ENCODE results near the gene NRIP3. TPM values are rescaled to one million over a fixed set of nuclear protein-coding genes. Genes with fewer than 3 reads are reported as not detected.
A peak's percentile ranks its signal among the peaks of the same experiment; 100 is the strongest.

Gene NRIP3
- total and polyA plus RNA-seq, 2 donors (not counting 3 experiments of a cell fraction or from before 2014, with no cell fraction given): 3.7 to 9.9 TPM

- TF ChIP-seq POLR2A (IDR thresholded peaks at IDR 0.05; ENCODE audit: low read depth, low read length) (no peak), POLR2AphosphoS5 (IDR thresholded peaks at IDR 0.05; ENCODE audit: insufficient read depth, low read depth, low read length) (peak; percentile 47), MAX (IDR thresholded peaks at IDR 0.05; ENCODE audit: insufficient read depth, insufficient read length) (peak; percentile 8), FOS (IDR thresholded peaks at IDR 0.05; ENCODE audit: borderline replicate concordance, insufficient read depth, low read length) (peak; percentile 95), MYC (IDR thresholded peaks at IDR 0.05; ENCODE audit: low read depth, low read length) (no peak), JUN (IDR thresholded peaks at IDR 0.05; ENCODE audit: borderline replicate concordance, insufficient read depth, insufficient read length, low read depth) (peak; percentile 73), CTCF (IDR thresholded peaks at IDR 0.05; ENCODE audit: extremely low read depth in 1 of 2, insufficient read depth in 1 of 2, low read depth in 1 of 2, low read length in 2 of 2) (no peak)
- Histone ChIP-seq H3K4me2 (ENCODE audit: insufficient read depth, low read length) (peak overlapping the region; percentile 38), H3K36me3 (ENCODE audit: control insufficient read depth in 2 of 2, extremely low read depth in 1 of 2, insufficient read depth in 2 of 2, low read length in 2 of 2) (no peaks in the 10 kb centered on the region), H3K27ac (ENCODE audit: insufficient read depth, low read depth, low read length) (peak overlapping the region; percentile 9), H3K4me3 (replicated peaks in 1 of 3; ENCODE audit: insufficient read depth in 1 of 3, low read depth in 1 of 3, low read length in 3 of 3) (no peak overlapping the region), H3K27me3 (ENCODE audit: control insufficient read depth in 2 of 2, insufficient read depth in 2 of 2, low read length in 2 of 2) (peaks cover 18 to 27% of the 10 kb centered on the region in 2 experiments), H3K79me2 (ENCODE audit: control insufficient read depth, insufficient read depth, low read length) (peaks cover 4% of the 10 kb centered on the region), H3K4me1 (ENCODE audit: control insufficient read depth, extremely low read depth, insufficient read depth, low read length) (peaks cover 26% of the 10 kb centered on the region), H3K9me3 (replicated peaks; ENCODE audit: control insufficient read depth, insufficient read depth, low read length) (no peaks in the 10 kb centered on the region), H3K9me1 (replicated peaks; ENCODE audit: control insufficient read depth, extremely low read depth, insufficient read depth, low read length) (no peaks in the 10 kb centered on the region), H3K9ac (replicated peaks; ENCODE audit: extremely low read depth, insufficient read depth, low read length) (no peak overlapping the region), H4K20me1 (replicated peaks; ENCODE audit: control insufficient read depth, extremely low read depth, insufficient read depth, low read length) (no peaks in the 10 kb centered on the region), H2AFZ (ENCODE audit: low read depth, low read length) (peak overlapping the region; percentile 4)
- intact Hi-C loops (cut with micrococcal nuclease) (loop anchor here (5.0 kb wide), 2 partner anchors 89 to 136 kb away; partner anchors contain the start of gene AKIP1), dilution Hi-C loops (cut with MboI; ENCODE audit: extremely low pct_ligation_motif_present, low sequenced_read_pairs) (no loop called here)
- no TSS peak for BruUV-seq (replicated peaks)
- CTCF ChIA-PET: interaction anchor here (0.6 to 2.5 kb wide), 5 partner anchors 14 to 284 kb away, joined by 3 to 17 read pairs (median 4); partner anchors contain the start of gene TMEM9B
- FAIRE-seq: peak; percentile 99
- DNase-seq (ENCODE audit: low read depth, low spot score): peak; percentile 77
- POLR2A ChIA-PET: no interaction called here
Observed at GRCh38 chr11:9001736-9002135, 2.1 kb downstream of the NRIP3 start.

Measured in endothelial cell of umbilical vein (primary cell).